HG02763 (cell line): ENCODE results near the gene TGFB2.
A peak's percentile ranks its signal among the peaks of the same experiment; 100 is the strongest.

Experiments used
- ATAC-seq: cut with Tn5 transposase; IDR thresholded peaks from one replicate; pipeline ENCODE4 v1.9.1; 2021; ENCODE audit warnings: mild to moderate bottlenecking, moderate library complexity; ENCODE audit not compliant: unreplicated experiment

Gene TGFB2

GRCh38 chr1:218357893-218358232 is 12.7 kb downstream of the TGFB2 start:
- ATAC-seq, result no peak

GRCh38 chr1:218361298-218362065 is 16.3 kb downstream of the TGFB2 start:
- ATAC-seq, result no peak

GRCh38 chr1:218362418-218363076 is 17.4 kb downstream of the TGFB2 start:
- ATAC-seq, result no peak

GRCh38 chr1:218363141-218363540 is 18.0 kb downstream of the TGFB2 start:
- no peak for ATAC-seq

GRCh38 chr1:218364028-218364710 is 19.0 kb downstream of the TGFB2 start:
- no peak for ATAC-seq

GRCh38 chr1:218365226-218365999 is 20.3 kb downstream of the TGFB2 start:
- no peak for ATAC-seq

GRCh38 chr1:218366322-218367052 is 21.4 kb downstream of the TGFB2 start:
- ATAC-seq, result no peak

- no peak for ATAC-seq
Observed at GRCh38 chr1:218367118-218367517, 22.0 kb downstream of the TGFB2 start.

GRCh38 chr1:218368686-218369085 is 23.6 kb downstream of the TGFB2 start:
- no peak for ATAC-seq

GRCh38 chr1:218369688-218370511 is 24.8 kb downstream of the TGFB2 start:
- no peak for ATAC-seq

- ATAC-seq, result no peak
Observed at GRCh38 chr1:218371927-218372672, 27.0 kb downstream of the TGFB2 start.

- ATAC-seq, result no peak
Observed at GRCh38 chr1:218374401-218375353, 29.5 kb downstream of the TGFB2 start.

- no peak for ATAC-seq
Observed at GRCh38 chr1:218376722-218377121, 31.6 kb downstream of the TGFB2 start.

GRCh38 chr1:218377143-218377660 is 32.1 kb downstream of the TGFB2 start:
- ATAC-seq, result peak; percentile 52

GRCh38 chr1:218380125-218380977 is 35.2 kb downstream of the TGFB2 start:
- no peak for ATAC-seq

- no peak for ATAC-seq
Observed at GRCh38 chr1:218382261-218382660, 37.1 kb downstream of the TGFB2 start.

GRCh38 chr1:218383051-218383450 is 37.9 kb downstream of the TGFB2 start:
- ATAC-seq, result no peak
